DND-41 (cell line): ENCODE results near the gene VIT.

Experiments used
- EZH2 ChIP-seq: IDR thresholded peaks from 3 replicates; pipeline ENCODE4 v1.6.1; 2012; ENCODE audit warnings: borderline replicate concordance, low read depth, mild to moderate bottlenecking, moderate library complexity, low read length, inconsistent platforms; ENCODE audit not compliant: severe bottlenecking
- TF ChIP-seq, protein P1 (sequence below): IDR thresholded peaks from 2 replicates; pipeline ENCODE4 v1.5.1; 2012; ENCODE audit warnings: borderline replicate concordance, low read length, moderate library complexity, mild to moderate bottlenecking; ENCODE audit not compliant: poor library complexity, severe bottlenecking; ENCODE audit errors: extremely low read depth

DNA sequence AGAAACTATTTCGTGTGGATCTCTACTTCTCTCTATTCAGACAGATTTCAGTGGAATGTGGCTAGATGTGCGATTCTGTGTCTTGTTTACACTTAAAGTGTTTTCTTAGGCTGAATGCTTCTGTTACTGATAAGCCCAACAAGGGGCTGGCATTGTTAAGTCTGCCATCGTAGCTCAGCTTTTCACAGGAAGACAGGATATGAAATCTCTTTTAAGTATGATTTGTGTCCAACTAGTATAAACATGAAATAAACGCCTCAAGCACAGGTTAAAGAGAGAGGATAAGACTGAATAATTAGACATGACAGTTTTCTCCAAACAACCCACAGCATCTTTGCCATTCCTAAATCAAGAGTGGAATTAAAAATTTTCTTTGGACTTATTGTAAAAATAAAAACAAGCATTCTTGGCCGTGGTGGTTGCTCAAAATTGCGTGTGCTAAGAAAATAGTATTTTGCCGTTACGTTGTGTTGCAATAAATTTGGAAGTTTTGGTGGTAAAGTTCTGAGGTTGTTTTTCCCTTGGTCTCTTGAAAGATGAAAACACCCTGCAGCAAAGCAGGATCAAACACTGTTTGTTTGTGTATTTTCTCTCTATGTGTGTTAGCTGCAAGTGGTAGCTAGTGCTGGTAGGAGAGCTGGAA, 1.0 kb downstream of the VIT start:
- TF ChIP-seq, protein P1, sequence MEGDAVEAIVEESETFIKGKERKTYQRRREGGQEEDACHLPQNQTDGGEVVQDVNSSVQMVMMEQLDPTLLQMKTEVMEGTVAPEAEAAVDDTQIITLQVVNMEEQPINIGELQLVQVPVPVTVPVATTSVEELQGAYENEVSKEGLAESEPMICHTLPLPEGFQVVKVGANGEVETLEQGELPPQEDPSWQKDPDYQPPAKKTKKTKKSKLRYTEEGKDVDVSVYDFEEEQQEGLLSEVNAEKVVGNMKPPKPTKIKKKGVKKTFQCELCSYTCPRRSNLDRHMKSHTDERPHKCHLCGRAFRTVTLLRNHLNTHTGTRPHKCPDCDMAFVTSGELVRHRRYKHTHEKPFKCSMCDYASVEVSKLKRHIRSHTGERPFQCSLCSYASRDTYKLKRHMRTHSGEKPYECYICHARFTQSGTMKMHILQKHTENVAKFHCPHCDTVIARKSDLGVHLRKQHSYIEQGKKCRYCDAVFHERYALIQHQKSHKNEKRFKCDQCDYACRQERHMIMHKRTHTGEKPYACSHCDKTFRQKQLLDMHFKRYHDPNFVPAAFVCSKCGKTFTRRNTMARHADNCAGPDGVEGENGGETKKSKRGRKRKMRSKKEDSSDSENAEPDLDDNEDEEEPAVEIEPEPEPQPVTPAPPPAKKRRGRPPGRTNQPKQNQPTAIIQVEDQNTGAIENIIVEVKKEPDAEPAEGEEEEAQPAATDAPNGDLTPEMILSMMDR = no peak
- TF ChIP-seq EZH2 = no peak
